C4-2B (cell line): ENCODE results near the gene FKBP14.

Experiments
- H3K27ac ChIP-seq: fragments of 450-650 bp; 2 replicates; pipeline ENCODE4 v1.5.1; 2017
- CTCF ChIP-seq: fragments of 450-650 bp; conservative IDR thresholded peaks from 2 replicates; pipeline ENCODE4 v1.5.1; 2017; ENCODE audit warnings: mild to moderate bottlenecking
- ZFX ChIP-seq: fragments of 450-650 bp; IDR thresholded peaks from 2 replicates; pipeline ENCODE4 v1.6.1; 2017

FKBP14 gene

GRCh38 chr7:29980151-29980550, 46.4 kb downstream of the FKBP14 start:
- H3K27ac ChIP-seq = no peak overlapping the region
- no peak for TF ChIP-seq CTCF

GRCh38 chr7:29977886-29978651, 48.4 kb downstream of the FKBP14 start:
- no peak overlapping the region for H3K27ac ChIP-seq
- TF ChIP-seq CTCF = peak; percentile 20; the same call in 1 of the 2 replicates
- no peak for TF ChIP-seq ZFX

- no peak for TF ChIP-seq ZFX
- TF ChIP-seq CTCF = no peak
- no peak overlapping the region for H3K27ac ChIP-seq
Observed at GRCh38 chr7:29976673-29977415, 49.7 kb downstream of the FKBP14 start.

GRCh38 chr7:29976266-29976665, 50.2 kb downstream of the FKBP14 start:
- no peak for TF ChIP-seq ZFX
- TF ChIP-seq CTCF = no peak
- no peak overlapping the region for H3K27ac ChIP-seq

GRCh38 chr7:29975561-29975960, 50.9 kb downstream of the FKBP14 start:
- TF ChIP-seq CTCF (no peak), ZFX (no peak)
- no peak overlapping the region for H3K27ac ChIP-seq

GRCh38 chr7:29974286-29974685, 52.2 kb downstream of the FKBP14 start:
- H3K27ac ChIP-seq = no peak overlapping the region
- TF ChIP-seq CTCF (no peak), ZFX (no peak)

GRCh38 chr7:29972315-29972669, 54.2 kb downstream of the FKBP14 start:
- TF ChIP-seq ZFX (no peak), CTCF (no peak)
- H3K27ac ChIP-seq = no peak overlapping the region
